Gastroesophageal sphincter (tissue), 4 donors: Measurements from ENCODE around the gene PSMB5. TPM values are rescaled to one million over a fixed set of nuclear protein-coding genes. Genes with fewer than 3 reads are reported as not detected.

ENCODE experiments used
- ATAC-seq: fragments of 150-250 bp; one replicate; pipeline ENCODE4 v1.9.1; 2016; ENCODE audit warnings: mild to moderate bottlenecking, moderate library complexity
- H3K27ac ChIP-seq, 4 donors: fragments of 200-600 bp; sonication (generic) in 3 of 4; 1 replicate in 3 of 4; 2 replicates in 1 of 4; pipeline ENCODE4 v1.5.1; 2016 to 2019
- H3K27me3 ChIP-seq: fragments of 200-600 bp; sonication (generic); one replicate; pipeline ENCODE4 v1.5.1; 2019
- H3K36me3 ChIP-seq, 2 donors: fragments of 200-600 bp; sonication (generic); one replicate each; pipeline ENCODE4 v1.5.1; 2019; ENCODE audit warnings: control low read depth in 1 of 2
- H3K4me1 ChIP-seq, 3 donors: fragments of 200-600 bp; sonication (generic); 1 replicate in 2 of 3; 2 replicates in 1 of 3; pipeline ENCODE4 v1.5.1; 2016 to 2019; ENCODE audit warnings: control low read depth in 2 of 3
- H3K4me3 ChIP-seq, 2 donors: fragments of 200-600 bp; sonication (generic); one replicate each; pipeline ENCODE4 v1.5.1; 2019; ENCODE audit warnings: mild to moderate bottlenecking in 1 of 2, moderate library complexity in 1 of 2
- H3K9me3 ChIP-seq, 3 donors: fragments of 200-600 bp; sonication (generic); one replicate each; pipeline ENCODE4 v1.5.1; 2017 to 2019; ENCODE audit warnings: control low read depth in 2 of 3
- EP300 ChIP-seq: sonication (generic); formaldehyde crosslinking; IDR thresholded peaks from one replicate; pipeline ENCODE4 v1.6.1; 2017; ENCODE audit warnings: antibody characterized with exemption, mild to moderate bottlenecking
- POLR2A ChIP-seq, 2 donors: fragments of 450-650 bp; IDR thresholded peaks; one replicate each; pipeline ENCODE4 v1.6.1; 2017; ENCODE audit warnings: antibody characterized with exemption in 2 of 2, mild to moderate bottlenecking in 2 of 2, moderate library complexity in 1 of 2
- POLR2AphosphoS5 ChIP-seq: sonication (generic); formaldehyde crosslinking; IDR thresholded peaks from one replicate; pipeline ENCODE4 v1.6.1; 2017; ENCODE audit warnings: antibody characterized with exemption
- WGBS, 2 donors: methylation state at CpG; one replicate each; pipeline ENCODE4 v1.1.5; 2018; ENCODE audit warnings: low coverage in 1 of 2; 5-methylcytosine and 5-hydroxymethylcytosine counted together
- total RNA-seq, 4 donors: library from RNA; depleted of rRNA; stranded (reverse); fragments of >200 nt; gene quantifications; one replicate each; pipeline ENCODE4 v1.1.0, GENCODE V29; 2016
- TF ChIP-seq, protein P1 (sequence below), 4 experiments: fragments of 200-600 bp in 2 of 4; fragments of 450-650 bp in 2 of 4; sonication (generic) in 1 of 4; IDR thresholded peaks; one replicate each; pipeline ENCODE4 v1.5.1; 2017 to 2019; ENCODE audit warnings: antibody characterized with exemption in 4 of 4, mild to moderate bottlenecking in 2 of 4, moderate library complexity in 2 of 4

Gene PSMB5
- total RNA-seq, 4 donors from 2014 or later: 125 to 182 (median 133) TPM

DNA sequence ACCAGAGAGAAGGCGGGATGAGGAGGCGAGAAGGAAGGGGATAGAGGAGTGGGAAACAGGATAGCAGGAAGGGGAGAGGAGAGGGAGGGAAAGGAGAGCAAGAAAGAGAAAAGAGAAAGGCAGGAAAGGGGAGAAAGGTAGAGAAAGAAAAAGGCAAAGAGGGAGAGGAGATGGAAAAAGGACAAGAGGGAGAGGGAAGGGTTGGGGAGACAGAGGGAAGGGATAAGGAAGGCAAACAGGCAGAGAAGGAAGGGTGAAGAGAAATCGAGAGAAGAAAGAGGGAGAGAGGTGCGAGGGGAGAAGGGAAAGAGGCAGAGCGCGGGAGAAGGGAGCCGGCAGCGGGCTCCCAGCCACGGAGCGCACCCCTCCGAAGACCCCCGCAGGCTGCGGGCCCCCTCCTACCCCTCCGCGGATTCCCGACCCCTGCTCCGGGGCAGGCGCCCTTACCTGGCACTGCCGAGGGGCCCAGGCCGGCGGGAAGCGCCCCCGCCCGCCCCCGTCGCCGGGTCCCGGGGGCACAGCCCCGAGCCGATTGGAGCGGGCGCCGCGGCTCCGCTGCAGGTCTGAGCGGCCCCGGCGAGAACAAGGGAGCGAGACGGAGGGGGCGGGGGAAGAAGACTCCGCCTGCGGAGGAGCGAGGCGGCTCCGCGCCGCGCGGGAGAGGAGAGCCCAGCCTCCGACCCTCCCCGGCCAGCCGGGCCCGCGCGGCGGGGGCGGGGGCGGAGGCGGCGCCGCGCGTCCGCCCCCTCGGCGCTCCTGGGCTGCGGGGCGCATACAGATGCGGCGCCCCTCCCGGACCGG lies 22.5 kb upstream of the PSMB5 start, which contains the start of gene CDH24:
Gene CDH24, minus strand, starts transcription at position 565 of the 801 bp plus-strand sequence. CDS start 1,787 bp downstream, outside the sequence.
- peaks cover 0 to 36% of the 10 kb centered on the region in 2 donors for H3K36me3 ChIP-seq
- H3K27me3 ChIP-seq: no peaks in the 10 kb centered on the region
- peak within 1 kb of the TSS; percentile 58 to 76 for H3K4me3 ChIP-seq
- peak; percentile 82 for ATAC-seq
- peaks cover 0 to 37% (median 12%) of the 10 kb centered on the region in 3 donors for H3K4me1 ChIP-seq
- TF ChIP-seq EP300 (no peak), POLR2AphosphoS5 (no peak), POLR2A (IDR thresholded peaks at IDR 0.05) (peak; percentile 19 to 31)
- TF ChIP-seq, protein P1, sequence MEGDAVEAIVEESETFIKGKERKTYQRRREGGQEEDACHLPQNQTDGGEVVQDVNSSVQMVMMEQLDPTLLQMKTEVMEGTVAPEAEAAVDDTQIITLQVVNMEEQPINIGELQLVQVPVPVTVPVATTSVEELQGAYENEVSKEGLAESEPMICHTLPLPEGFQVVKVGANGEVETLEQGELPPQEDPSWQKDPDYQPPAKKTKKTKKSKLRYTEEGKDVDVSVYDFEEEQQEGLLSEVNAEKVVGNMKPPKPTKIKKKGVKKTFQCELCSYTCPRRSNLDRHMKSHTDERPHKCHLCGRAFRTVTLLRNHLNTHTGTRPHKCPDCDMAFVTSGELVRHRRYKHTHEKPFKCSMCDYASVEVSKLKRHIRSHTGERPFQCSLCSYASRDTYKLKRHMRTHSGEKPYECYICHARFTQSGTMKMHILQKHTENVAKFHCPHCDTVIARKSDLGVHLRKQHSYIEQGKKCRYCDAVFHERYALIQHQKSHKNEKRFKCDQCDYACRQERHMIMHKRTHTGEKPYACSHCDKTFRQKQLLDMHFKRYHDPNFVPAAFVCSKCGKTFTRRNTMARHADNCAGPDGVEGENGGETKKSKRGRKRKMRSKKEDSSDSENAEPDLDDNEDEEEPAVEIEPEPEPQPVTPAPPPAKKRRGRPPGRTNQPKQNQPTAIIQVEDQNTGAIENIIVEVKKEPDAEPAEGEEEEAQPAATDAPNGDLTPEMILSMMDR (IDR thresholded peaks at IDR 0.05): no peak
- H3K9me3 ChIP-seq: no peaks in the 10 kb centered on the region
- H3K27ac ChIP-seq: peak within 1 kb of the TSS; percentile 29 to 84 (median 80)
- WGBS, 2 donors: 0 to 9% methylated on average over 12 to 15 of the region's 73 CpGs

DNA sequence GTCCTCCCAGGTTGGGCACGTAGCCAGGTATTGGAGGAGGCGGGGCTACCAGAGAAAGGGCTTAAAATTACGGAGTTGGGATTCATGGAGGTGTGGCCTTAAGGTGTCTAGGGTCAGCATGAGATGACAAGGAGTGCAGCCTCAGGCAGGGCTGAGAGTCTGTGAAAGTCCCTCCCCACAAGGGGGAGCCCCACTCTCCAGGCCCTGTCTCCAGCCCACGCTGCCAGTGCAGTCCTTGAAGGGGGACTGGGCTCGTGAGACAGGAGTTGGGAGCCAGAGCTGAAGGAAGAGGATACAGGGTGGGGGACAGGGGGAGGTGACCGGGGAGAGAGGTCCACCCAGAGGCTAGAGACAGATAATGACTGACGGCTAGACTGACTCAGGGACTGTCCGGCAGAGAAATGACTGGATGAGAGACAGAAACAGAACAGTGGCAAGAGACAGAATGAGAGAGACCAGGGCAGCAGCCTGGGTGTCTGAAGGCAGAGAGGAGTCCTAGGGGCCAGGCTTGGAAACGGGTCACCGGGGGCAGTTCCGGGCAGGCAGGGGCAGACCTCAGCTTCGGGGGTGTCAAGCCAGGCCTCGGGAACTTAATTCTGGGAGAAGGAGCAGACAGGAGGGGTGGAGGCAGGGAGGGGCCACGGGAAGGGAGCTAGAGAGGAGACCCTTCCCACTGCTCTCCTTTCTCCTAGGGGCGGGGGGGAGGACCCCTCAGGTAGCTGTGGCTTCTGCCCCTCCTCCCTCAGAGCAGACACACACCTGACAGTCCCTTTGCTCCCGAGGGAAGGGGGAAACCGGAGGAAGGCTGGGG lies 21.6 kb upstream of the PSMB5 start:
- H3K27ac ChIP-seq: peak overlapping the region in 2 of 4 donors; percentile 29 to 84
- peak overlapping the region in 1 of 2 donors; percentile 76 for H3K4me3 ChIP-seq
- no peaks in the 10 kb centered on the region for H3K9me3 ChIP-seq
- H3K4me1 ChIP-seq: peaks cover 0 to 28% (median 10%) of the 10 kb centered on the region in 3 donors
- no peaks in the 10 kb centered on the region for H3K27me3 ChIP-seq
- peaks cover 0 to 29% of the 10 kb centered on the region in 2 donors for H3K36me3 ChIP-seq
- ATAC-seq: no peak
- 4 to 9% methylated on average over 12 to 16 of the region's 17 CpGs for WGBS, 2 donors
- TF ChIP-seq, protein P1 (IDR thresholded peaks at IDR 0.05): peak in 3 of 4 experiments; percentile 57 to 76 (median 64)
- no peak for TF ChIP-seq POLR2AphosphoS5

DNA sequence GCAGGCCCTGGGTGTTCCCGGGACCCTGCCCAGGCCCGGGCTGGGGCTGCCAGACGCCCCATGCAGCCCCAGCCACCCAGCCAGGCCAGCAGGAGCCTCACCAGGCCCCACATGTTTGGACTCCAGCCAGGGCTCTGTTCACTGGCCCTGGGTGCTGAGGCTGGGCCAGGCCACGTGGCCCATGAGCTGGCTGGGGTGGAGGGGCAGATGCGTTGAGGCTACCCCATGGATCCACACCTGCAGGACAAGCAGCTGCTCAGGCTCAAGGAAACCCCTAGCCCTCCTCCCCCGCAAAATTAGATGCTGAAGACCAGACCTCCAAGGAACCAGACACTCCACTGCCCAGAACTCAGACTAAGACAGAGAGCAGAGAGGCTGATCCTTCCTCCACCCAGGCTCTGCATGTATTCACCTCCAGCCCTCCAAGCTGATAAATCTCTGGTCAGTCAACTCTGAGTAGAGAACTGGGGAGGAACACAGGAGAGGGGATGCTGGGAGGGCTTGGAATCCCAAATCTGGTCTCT lies 21.0 kb upstream of the PSMB5 start:
- peaks cover 0 to 22% of the 10 kb centered on the region in 2 donors for H3K36me3 ChIP-seq
- ATAC-seq: no peak
- no peaks in the 10 kb centered on the region for H3K9me3 ChIP-seq
- 67% methylated on average over 1 of the region's 6 CpGs; no CpG with 5 or more reads in 1 of the 2 donors for WGBS, 2 donors
- H3K4me1 ChIP-seq: peaks cover 0 to 26% (median 10%) of the 10 kb centered on the region in 3 donors
- TF ChIP-seq POLR2A (IDR thresholded peaks at IDR 0.05) (peak in 1 of 2 donors; percentile 13), EP300 (no peak), POLR2AphosphoS5 (no peak)
- TF ChIP-seq, protein P1 (IDR thresholded peaks at IDR 0.05): no peak
- no peak overlapping the region for H3K27ac ChIP-seq
- no peak overlapping the region for H3K4me3 ChIP-seq
- H3K27me3 ChIP-seq: no peaks in the 10 kb centered on the region

DNA sequence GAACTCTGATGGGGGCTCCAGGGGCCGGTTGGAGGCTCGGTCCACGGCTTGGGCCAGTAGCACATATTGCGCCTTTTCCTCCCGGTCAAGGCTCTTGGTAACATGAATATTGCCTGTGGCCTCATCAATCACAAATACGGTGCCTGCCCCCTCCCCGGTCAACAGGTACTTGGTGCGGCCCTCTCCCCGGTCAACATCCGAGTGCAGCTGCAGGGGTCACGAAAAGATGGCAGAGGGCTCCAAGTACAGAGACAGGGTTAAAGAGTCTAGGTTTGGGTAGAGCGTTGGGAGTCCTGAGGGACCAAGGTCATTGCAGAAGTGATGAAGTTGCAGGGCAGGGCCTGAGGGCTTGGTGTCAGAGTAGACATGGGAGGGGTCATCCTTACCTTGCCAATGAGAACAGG lies 20.4 kb upstream of the PSMB5 start:
- WGBS, 2 donors: 100% methylated on average over 4 of the region's 12 CpGs; no CpG with 5 or more reads in 1 of the 2 donors
- H3K4me3 ChIP-seq: no peak overlapping the region
- peaks cover 0 to 26% (median 10%) of the 10 kb centered on the region in 3 donors for H3K4me1 ChIP-seq
- ATAC-seq: no peak
- H3K27me3 ChIP-seq: no peaks in the 10 kb centered on the region
- H3K27ac ChIP-seq: no peak overlapping the region
- TF ChIP-seq EP300 (no peak), POLR2AphosphoS5 (no peak), POLR2A (IDR thresholded peaks at IDR 0.05) (no peak)
- TF ChIP-seq, protein P1 (IDR thresholded peaks at IDR 0.05): no peak
- H3K9me3 ChIP-seq: no peaks in the 10 kb centered on the region
- H3K36me3 ChIP-seq: peaks cover 0 to 17% of the 10 kb centered on the region in 2 donors
